ENCODE measurements around the gene ZDHHC16.
"Not testable (repeated sequence)": the region's sequence is repeated elsewhere in the genome, so short reads cannot be mapped to it uniquely, and the experiment has no call there.

The ZDHHC16 gene

DNA sequence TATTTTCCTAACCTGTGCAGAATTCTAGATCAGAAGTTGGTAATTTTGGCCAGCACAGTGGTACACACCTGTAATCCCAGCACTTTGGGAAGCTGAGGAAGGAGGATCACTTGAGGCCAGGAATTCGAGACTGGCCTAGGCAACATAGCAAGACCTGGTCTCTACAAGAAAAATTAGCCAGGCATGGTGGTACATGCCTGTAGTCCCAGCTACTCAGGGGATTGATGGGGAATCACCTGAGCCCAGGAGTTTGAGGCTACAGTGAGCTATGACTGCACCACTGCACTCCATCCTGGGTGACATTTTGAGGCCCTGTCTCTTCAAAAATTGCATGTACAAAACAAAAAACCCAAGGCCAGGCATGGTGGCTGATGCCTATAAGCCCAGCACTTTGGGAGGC, 11.4 kb upstream of the ZDHHC16 start:
- no peak for DNase-seq (ENCODE audit: low read depth, low spot score)

- no peak for DNase-seq (ENCODE audit: low read depth, low spot score)
Measured at GRCh38 chr10:97435211-97435610, 10.8 kb upstream of the ZDHHC16 start.

GRCh38 chr10:97442277-97442676, 3.7 kb upstream of the ZDHHC16 start:
- DNase-seq (ENCODE audit: low read depth, low spot score), result no peak

- DNase-seq (ENCODE audit: low read depth, low spot score), result no peak
Measured at GRCh38 chr10:97444212-97444611, 1.8 kb upstream of the ZDHHC16 start.

DNA sequence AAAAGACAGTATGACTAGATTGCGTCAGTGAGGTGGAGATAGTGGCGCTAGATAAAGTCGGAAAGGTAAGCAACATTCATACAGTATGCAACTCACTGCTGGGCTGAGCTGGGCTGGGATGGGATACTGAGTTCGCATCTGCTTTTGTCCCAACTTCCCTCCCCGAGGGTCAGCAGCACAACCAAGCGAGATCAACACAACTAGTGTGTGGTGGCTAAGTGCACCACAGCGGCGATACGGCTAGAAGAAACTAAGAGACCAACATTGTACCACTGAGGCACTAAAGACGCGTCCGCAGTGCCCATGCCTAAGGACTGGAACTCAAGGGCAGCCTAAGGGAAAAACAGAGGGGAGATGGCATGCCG, 636 bp upstream of the ZDHHC16 start:
- no peak for DNase-seq (ENCODE audit: low read depth, low spot score)

DNA sequence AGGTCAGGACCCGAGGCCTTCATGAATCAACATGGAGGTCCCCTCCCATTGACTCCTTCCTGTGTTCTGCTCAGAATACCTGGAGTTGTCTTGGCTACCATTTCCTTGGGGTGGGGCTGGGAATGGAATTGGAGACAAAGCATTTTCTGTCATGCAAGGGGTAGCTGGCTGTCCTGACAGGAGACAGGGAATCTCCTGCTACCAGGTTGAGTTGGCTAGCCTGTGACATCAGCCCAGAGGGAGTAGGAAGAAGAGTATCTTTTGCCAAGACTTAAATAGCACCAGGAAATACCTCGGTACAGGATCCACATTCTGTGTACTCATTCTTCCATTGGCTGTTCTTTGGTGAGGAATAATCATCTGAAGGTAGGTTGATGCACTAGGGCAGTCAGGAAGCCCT, 4.9 kb downstream of the ZDHHC16 start:
- no peak for DNase-seq (ENCODE audit: low read depth, low spot score)

- DNase-seq (ENCODE audit: low read depth, low spot score), result no peak
Measured at GRCh38 chr10:97451605-97452004, 5.6 kb downstream of the ZDHHC16 start.

GRCh38 chr10:97452352-97452751, 6.4 kb downstream of the ZDHHC16 start:
- no peak for DNase-seq (ENCODE audit: low read depth, low spot score)

- DNase-seq (ENCODE audit: low read depth, low spot score), result no peak
Measured at GRCh38 chr10:97454330-97455036, 8.5 kb downstream of the ZDHHC16 start.

- no peak for DNase-seq (ENCODE audit: low read depth, low spot score)
Measured at GRCh38 chr10:97456034-97456685, 10.2 kb downstream of the ZDHHC16 start.

- DNase-seq (ENCODE audit: low read depth, low spot score), result no peak
Measured at GRCh38 chr10:97456686-97457065, 10.7 kb downstream of the ZDHHC16 start.

- no peak for DNase-seq (ENCODE audit: low read depth, low spot score)
Measured at GRCh38 chr10:97459111-97459510, 13.1 kb downstream of the ZDHHC16 start.

GRCh38 chr10:97459933-97460332, 14.0 kb downstream of the ZDHHC16 start:
- DNase-seq (ENCODE audit: low read depth, low spot score), result no peak

GRCh38 chr10:97462309-97462708, 16.3 kb downstream of the ZDHHC16 start:
- no peak for DNase-seq (ENCODE audit: low read depth, low spot score)

DNA sequence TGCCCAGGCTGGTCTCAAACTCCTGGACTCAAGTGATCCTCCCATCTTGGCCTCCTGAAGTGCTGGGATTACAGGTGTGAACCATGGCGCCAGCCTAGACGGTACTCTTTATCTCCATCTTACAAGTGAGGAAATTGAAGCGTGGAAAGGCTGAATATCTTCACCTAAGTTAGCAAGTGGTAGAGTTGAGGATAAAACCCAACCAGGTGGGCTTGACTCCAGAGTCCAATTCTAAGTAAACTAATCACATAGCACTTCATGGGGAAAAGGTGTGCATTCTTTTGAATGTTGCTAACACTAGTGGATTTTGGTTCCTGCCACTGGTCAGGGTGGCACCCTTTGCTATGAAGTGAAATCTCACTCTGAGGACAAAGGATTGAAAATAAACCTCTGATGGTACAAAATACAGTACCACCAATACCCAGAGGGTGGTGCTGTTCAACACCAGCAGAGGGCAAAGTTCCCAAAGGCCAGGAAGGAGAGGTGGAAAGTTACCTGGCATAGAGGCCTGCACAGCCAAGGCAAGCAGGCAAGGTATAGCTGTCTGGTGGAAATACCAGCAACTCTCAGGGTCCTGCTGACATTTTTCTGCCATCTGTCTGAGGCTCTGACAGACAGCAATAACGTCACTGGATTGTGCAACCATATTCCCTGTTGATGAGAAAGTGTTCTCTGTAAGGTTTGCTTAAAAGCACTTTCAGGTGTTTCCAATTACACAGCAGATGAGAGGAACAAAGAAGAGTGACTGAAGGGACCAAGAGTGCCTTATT, 17.6 kb downstream of the ZDHHC16 start:
- no peak for DNase-seq (ENCODE audit: low read depth, low spot score)

GRCh38 chr10:97464226-97464625, 18.3 kb downstream of the ZDHHC16 start:
- DNase-seq (ENCODE audit: low read depth, low spot score), result no peak

- DNase-seq (ENCODE audit: low read depth, low spot score), result no peak
Measured at GRCh38 chr10:97465982-97466381, 20.0 kb downstream of the ZDHHC16 start.

GRCh38 chr10:97466755-97467154, 20.8 kb downstream of the ZDHHC16 start:
- no peak for DNase-seq (ENCODE audit: low read depth, low spot score)

- no peak for DNase-seq (ENCODE audit: low read depth, low spot score)
Measured at GRCh38 chr10:97468162-97468561, 22.2 kb downstream of the ZDHHC16 start.

DNA sequence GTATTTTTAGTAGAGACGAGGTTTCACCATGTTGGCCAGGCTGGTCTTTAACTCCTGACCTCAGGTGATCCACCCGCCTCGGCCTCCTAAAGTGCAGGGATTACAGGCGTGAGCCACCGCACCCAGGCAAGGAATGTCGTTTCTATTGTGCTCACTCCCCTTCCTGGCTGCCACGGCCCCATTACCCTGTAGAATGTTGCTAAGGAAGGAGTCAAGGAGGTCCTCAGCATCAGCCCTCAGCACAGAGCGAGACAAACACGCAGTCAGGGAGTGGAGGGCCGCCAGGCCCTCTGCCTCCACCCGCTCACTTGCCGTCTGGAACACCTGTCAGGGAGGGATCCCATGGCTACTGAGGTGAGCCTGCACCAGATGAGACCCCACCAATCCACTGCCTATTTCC, 22.8 kb downstream of the ZDHHC16 start:
- DNase-seq (ENCODE audit: low read depth, low spot score), result not testable (repeated sequence)

- no peak for DNase-seq (ENCODE audit: low read depth, low spot score)
Measured at GRCh38 chr10:97474918-97475317, 28.9 kb downstream of the ZDHHC16 start.

- no peak for DNase-seq (ENCODE audit: low read depth, low spot score)
Measured at GRCh38 chr10:97475936-97476594, 30.1 kb downstream of the ZDHHC16 start.

All from activated naive CD8-positive, alpha-beta T cell treated with anti-CD3 and anti-CD28 coated beads, Interleukin-2, amount 50 U/mL, for 16 hours (primary cell).